GM12873 (cell line): ENCODE results near the gene RNF113B.

Experiments
- TF ChIP-seq, protein P1 (sequence below): IDR thresholded peaks from 2 replicates; pipeline ENCODE4 v1.5.1; 2012; ENCODE audit warnings: low read depth, mild to moderate bottlenecking, moderate library complexity, low read length, control low read depth; ENCODE audit not compliant: insufficient read depth; ENCODE audit errors: missing control alignments

RNF113B gene

DNA sequence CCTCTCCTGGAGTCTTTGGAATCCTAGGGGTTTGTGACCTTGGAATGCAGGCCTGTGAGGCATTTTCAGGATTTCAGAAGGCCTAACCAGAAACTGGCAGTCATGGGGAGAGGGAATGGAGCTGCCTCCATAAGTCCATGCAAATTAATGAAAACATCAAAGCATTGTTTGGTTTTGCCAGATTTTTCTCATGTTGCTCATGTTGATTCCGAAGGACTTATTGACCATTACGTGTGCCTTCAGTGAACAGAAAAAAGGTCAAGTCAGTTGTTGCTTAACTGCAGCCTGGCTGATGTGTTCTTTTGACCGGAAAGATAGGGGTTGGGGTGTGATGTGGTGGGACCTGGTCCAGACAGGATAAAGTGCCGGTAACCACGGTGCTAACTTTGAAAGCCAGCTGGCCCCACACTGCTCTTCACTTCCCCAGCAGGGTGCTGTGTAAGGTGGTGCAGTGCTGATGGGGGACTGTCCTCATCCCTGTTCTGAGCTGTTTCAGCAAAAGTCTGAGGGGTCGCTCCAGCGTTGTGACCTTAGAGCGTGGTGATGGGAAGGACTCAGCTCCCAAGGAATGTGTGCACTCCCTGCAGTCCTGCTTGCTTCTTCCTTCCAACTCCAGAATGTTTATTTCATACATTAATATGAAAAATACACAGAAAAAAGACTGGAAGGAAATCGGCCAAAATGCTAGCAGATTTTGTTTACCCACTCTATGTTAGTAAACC, 3.5 kb downstream of the RNF113B start:
- TF ChIP-seq, protein P1, sequence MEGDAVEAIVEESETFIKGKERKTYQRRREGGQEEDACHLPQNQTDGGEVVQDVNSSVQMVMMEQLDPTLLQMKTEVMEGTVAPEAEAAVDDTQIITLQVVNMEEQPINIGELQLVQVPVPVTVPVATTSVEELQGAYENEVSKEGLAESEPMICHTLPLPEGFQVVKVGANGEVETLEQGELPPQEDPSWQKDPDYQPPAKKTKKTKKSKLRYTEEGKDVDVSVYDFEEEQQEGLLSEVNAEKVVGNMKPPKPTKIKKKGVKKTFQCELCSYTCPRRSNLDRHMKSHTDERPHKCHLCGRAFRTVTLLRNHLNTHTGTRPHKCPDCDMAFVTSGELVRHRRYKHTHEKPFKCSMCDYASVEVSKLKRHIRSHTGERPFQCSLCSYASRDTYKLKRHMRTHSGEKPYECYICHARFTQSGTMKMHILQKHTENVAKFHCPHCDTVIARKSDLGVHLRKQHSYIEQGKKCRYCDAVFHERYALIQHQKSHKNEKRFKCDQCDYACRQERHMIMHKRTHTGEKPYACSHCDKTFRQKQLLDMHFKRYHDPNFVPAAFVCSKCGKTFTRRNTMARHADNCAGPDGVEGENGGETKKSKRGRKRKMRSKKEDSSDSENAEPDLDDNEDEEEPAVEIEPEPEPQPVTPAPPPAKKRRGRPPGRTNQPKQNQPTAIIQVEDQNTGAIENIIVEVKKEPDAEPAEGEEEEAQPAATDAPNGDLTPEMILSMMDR: no peak

- TF ChIP-seq, protein P1: no peak
These were observed 4.3 kb downstream of the RNF113B start for GRCh38 chr13:98172590-98173422.

DNA sequence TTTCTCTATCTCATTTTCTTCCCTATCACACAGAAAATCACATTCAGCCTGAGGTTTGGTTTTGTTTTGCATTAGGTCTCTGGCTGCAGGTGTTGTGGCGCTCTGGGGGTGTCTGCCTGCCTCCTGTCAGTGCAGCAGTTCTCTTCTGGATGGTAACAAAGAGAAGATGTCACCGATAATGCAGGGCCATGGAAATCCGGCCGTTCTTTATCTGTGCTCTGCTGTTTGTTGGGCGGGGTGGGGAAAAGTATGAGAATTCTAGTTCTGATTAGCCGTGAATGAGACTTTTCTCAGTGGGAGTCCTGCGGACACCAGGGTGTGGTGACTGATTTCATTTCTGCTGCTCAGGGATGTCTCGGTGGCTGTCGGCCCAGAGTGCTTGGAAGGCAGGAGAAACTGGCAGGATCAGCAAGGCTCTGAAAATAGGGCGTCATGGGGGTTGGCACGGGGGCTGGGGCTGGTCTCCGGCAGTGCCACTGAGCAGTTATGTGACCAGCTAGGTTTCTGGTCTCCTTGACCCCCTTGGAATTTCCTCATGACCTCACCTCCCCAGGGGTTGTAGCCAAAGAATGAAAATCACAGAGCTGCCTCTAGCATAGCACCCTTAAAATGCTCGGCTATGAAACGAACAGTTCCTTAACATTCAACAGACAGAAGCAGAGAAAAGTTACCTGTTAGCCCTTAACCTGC, 5.0 kb downstream of the RNF113B start:
- TF ChIP-seq, protein P1: no peak

DNA sequence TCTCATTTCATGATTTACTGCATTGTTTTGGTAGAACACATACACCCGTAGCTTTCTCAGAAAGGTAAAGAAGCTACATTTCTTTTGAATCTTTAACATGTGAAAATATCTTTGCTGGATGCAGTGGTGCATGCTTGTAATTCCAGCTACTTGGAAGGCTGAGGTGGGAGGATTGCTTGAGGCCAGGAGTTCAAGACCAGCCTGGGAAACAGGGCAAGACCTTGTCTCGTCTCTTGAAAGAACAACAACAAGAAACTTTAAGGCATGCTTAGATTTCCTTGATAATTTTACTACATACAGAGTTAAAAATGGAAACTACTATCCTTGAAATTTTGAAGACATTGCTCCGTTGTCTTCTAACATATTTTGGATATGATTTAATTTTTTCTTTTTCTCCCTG, 7.7 kb downstream of the RNF113B start:
- TF ChIP-seq, protein P1: no peak

DNA sequence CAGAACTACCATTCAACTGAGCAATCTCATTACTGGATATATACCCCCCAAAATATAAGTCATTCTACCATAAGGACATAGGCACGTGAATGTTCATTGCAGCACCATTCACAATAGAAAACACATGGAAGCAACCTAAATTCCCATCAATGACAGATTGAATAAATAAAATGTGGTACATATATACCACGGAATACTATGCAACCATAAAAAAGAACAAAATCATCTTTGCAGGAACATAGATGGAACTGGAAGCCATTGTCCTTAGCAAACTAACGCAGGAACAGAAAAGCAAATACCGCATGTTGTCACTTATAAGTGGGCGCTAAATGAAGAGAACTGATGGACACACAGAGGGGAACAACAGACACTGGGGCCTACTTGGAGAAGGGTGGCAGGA, 14.1 kb downstream of the RNF113B start:
- TF ChIP-seq, protein P1: no peak

- TF ChIP-seq, protein P1: no peak
These were observed 18.7 kb downstream of the RNF113B start for GRCh38 chr13:98158172-98158899.
